Globus pallidus (tissue), 1 donor: ENCODE data around the gene MYO3A.

Experiments used
- DNase-seq: peaks from one replicate; pipeline ENCODE4 v3.0.0-alpha.2; 2015; ENCODE audit warnings: low spot score

The MYO3A gene, protein sequence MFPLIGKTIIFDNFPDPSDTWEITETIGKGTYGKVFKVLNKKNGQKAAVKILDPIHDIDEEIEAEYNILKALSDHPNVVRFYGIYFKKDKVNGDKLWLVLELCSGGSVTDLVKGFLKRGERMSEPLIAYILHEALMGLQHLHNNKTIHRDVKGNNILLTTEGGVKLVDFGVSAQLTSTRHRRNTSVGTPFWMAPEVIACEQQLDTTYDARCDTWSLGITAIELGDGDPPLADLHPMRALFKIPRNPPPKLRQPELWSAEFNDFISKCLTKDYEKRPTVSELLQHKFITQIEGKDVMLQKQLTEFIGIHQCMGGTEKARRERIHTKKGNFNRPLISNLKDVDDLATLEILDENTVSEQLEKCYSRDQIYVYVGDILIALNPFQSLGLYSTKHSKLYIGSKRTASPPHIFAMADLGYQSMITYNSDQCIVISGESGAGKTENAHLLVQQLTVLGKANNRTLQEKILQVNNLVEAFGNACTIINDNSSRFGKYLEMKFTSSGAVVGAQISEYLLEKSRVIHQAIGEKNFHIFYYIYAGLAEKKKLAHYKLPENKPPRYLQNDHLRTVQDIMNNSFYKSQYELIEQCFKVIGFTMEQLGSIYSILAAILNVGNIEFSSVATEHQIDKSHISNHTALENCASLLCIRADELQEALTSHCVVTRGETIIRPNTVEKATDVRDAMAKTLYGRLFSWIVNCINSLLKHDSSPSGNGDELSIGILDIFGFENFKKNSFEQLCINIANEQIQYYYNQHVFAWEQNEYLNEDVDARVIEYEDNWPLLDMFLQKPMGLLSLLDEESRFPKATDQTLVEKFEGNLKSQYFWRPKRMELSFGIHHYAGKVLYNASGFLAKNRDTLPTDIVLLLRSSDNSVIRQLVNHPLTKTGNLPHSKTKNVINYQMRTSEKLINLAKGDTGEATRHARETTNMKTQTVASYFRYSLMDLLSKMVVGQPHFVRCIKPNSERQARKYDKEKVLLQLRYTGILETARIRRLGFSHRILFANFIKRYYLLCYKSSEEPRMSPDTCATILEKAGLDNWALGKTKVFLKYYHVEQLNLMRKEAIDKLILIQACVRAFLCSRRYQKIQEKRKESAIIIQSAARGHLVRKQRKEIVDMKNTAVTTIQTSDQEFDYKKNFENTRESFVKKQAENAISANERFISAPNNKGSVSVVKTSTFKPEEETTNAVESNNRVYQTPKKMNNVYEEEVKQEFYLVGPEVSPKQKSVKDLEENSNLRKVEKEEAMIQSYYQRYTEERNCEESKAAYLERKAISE (N-terminal part only)

DNA sequence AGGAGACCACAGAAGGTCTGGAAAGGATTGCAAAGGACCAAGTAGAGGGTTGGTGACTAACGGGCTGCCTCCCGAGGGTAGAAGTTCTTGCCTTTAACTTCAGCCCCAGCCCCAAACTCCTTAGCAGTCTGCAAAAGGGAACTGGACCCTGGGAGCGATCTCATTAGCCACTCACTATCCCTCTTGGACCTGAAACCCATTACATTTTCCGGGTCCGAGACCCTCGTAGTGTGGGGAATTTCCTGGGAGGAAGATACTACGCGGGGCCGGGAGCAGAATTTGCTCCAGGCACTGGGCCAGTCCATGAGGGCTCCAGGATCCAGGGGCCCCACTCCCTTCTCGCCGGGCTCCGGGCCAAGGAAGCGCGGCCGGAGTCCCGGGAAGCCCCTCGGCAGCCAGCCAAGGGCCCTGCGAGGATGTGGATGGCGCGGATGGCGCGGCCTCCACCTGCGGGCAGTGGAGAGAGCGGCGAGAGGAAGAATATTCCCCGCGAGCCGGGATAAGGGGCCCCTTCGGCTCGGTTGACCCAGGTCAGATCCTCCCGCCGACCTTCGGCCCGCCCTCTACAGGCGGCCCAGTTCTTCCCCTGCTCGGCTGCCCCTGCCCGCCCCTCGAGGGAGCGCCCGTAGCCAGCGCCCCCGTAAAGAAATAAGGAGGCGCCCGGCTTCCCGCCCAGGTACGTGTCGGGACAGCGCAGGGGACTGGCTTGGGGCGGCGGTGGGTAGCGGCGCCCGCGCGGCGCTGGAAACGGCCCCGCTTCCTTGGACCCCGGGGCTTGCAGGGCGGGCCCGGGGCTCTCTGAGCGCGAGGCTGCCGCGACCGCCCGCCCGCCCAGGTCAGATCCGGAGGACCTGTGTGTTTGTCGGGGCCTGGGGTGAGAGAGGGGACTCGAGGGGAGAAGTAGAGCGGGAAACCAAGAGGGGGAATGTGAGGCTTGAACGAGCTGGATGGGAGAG, at the start of gene MYO3A:
Gene MYO3A (plus strand): TSS at position 577 of the 956 bp plus-strand sequence. CDS start 17,882 bp downstream, outside the sequence.
- DNase-seq, result no peak

DNA sequence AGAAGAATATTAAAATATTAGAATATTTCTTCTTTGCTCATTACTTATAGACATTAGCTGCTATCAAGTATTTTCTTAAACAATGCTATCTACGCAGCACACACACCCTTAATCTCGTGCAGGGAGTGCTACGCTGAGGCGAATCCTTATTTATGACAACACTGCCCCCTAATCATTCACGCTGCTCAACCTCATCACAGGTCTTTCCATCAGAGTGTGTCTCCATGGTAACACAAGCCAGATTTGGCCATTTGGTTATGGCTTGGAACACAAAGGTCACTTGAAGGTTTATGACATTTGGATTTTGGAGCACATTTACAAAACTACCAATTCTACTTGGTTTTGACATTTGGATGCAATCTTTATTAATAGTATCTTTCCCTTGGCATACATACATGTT, 45.4 kb upstream of the MYO3A start:
- no peak for DNase-seq

- no peak for DNase-seq
These were observed 43.0 kb upstream of the MYO3A start for GRCh38 chr10:25890995-25891394.

DNA sequence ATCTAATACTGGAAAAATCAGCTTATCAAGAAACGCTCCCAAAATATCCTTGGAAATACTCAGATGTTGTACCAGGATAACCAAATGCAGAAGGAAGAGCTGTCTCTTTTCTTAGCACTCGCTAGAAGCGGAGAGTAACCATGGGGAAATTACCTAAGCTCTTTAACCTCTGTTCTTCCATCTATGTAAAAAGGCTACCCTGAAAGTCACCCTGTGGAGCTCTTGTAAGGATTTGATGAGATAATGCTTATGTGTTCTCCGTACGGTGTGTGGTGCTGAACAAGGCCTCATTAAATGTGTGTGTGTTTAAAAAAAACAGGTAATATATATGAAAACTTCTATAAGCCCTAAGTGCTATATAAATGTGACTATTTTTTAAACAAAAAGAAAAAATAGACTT, 38.2 kb upstream of the MYO3A start:
- no peak for DNase-seq

DNA sequence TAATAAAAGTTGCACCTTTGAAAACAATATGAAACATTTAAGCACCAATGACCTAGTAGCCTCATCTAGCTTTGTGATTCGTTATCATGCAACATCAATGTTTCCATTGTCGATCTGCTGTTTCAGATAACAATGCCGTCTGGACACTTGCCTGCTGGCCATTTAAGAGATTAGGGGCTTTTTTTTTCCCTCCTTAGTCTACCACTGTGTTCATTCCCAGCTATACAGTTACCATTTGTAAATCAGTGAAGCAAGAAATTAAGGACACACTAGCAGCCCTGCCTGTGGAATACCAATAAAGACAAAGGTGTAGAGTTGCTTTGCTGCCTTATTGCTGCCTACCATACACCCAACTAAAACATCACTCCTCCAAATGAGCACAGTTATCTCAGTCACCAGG, 37.6 kb upstream of the MYO3A start:
- DNase-seq, result no peak

- DNase-seq, result no peak
These were observed 34.7 kb upstream of the MYO3A start for GRCh38 chr10:25899304-25899703.

GRCh38 chr10:25901199-25901598, 32.8 kb upstream of the MYO3A start:
- DNase-seq, result no peak

- DNase-seq, result no peak
These were observed 32.0 kb upstream of the MYO3A start for GRCh38 chr10:25902002-25902401.

DNA sequence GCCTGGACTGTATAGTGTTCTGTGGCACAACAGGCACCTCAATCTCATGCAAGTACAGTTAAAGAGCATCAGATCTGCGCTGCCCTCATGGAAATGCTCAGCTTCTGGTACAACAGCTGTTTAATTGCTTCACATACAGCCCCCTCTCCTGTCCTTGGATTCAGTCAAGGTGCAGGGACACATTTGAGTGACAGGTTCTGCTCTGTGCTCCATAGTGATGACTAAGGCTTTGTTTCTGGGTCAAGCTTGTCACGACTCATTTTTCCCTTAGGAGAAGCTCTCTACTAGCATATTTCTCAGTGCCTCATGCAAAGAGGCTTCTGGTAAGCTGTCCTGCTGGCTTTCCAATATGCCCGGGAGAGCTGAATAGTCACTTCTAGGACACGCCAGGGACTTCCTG, 26.8 kb upstream of the MYO3A start:
- no peak for DNase-seq

DNA sequence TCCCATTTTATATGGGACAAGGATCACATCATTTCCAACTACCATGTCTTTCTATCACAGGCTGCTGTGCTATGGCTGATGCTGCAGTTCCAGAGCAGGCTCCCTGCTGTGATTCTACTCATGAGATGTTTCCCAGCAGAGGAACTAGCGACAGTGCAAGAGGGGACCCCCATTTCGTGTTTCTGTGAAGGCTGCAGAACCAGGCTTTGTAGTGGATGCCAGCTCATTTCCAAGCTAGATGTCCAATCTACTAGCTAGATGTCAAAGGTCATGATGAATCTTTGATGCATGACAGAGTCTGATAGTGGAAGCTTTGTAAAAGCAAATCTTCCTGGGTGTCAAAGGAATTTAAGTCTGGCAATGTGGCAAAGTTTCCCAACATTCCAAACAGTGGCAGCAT, 21.2 kb upstream of the MYO3A start:
- no peak for DNase-seq

DNA sequence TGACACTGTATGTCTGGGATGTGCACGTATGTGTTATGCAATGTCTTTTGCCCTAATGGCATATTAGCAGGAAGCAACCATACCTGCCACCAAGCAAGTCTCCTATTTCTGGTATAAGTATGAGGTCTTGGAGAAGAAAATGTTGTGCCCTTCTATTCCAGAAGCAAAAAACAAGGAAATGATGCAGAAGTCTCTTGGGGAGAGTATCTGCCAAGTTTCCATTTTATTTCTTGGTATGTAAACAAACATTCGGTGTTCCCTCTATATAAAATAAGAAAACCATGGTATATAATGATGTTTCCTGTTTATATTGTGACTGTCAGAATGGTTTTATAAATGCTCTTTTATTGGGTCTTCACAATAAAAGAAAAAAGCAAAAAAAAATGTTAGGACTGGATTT, 19.3 kb upstream of the MYO3A start:
- DNase-seq, result no peak

DNA sequence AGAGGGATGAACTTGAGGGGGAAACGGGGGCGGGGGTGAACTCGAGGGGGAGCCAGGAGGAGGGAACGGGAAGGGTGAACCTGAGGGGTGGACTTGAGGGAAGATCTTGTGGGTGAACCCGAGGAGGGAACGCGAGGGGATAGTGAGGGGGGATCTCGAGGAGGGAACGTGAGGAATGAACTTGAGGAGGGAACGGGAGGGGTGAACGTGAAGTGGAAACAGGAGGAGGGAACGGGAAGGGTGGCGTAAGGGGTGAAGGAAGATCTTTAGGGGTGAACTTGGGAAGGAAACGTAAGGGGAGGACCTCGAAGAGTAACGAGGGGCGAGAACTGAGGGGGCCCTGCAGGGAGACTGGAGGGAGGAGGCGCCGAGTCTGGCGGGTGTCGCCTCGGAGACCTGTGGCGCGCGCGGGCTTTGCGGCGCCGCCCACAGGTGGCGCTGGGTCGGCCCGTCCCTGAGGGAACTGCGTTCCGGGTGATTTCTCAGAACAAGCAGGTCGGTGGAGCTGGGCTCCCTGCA, 651 bp downstream of the MYO3A start:
- no peak for DNase-seq

GRCh38 chr10:25938405-25938804, 4.4 kb downstream of the MYO3A start:
- no peak for DNase-seq

- DNase-seq, result no peak
These were observed 10.7 kb downstream of the MYO3A start for GRCh38 chr10:25944771-25945170.

GRCh38 chr10:25952857-25953256, 18.8 kb downstream of the MYO3A start:
- DNase-seq, result no peak

GRCh38 chr10:25954851-25955250, 20.8 kb downstream of the MYO3A start:
- no peak for DNase-seq

GRCh38 chr10:25959540-25960232, 25.7 kb downstream of the MYO3A start:
- no peak for DNase-seq

- DNase-seq, result no peak
These were observed 31.6 kb downstream of the MYO3A start for GRCh38 chr10:25965584-25965983.

DNA sequence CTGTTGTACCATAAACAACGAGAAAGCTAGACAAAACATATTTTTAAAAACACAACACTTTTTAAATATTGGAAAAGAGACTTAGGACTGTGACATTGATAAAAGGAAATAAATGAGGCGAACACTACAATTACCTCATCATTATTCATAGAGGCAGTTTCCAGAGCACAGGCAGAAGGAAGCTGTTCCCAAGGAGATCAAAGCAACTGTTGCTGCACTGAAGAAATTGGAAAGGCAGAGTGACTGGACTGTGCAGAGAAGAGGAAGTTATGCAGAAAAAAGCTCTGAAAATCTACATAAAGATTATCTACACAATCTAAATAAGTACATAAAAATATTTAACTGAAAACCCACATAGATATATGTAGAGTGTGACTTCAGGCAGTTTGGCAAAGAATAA, 32.8 kb downstream of the MYO3A start:
- no peak for DNase-seq

DNA sequence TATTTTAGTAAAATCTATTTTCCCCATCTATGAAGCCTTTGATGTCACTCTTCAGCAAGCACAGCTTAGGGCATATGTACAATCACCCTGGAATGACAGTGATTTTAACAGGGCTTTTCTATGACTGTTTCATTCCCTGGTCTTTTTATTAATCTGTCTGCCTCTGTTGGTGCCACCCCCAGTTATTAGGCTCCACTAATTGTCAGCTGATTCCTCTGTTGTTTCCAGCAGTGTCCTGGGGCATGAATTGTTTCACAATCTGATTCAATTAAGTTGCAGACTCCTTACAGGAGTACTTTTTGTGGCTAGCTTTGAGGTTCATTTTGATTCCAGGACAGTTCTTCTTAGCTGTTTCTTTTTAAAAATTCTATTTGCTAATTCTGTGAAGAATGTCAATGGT, 38.6 kb downstream of the MYO3A start:
- DNase-seq, result no peak
